Measurements from ENCODE around the gene CDYL.
A peak's percentile ranks its signal among the peaks of the same experiment; 100 is the strongest.
"Not testable (repeated sequence)": the region's sequence is repeated elsewhere in the genome, so short reads cannot be mapped to it uniquely, and the experiment has no call there.

Gene CDYL

DNA sequence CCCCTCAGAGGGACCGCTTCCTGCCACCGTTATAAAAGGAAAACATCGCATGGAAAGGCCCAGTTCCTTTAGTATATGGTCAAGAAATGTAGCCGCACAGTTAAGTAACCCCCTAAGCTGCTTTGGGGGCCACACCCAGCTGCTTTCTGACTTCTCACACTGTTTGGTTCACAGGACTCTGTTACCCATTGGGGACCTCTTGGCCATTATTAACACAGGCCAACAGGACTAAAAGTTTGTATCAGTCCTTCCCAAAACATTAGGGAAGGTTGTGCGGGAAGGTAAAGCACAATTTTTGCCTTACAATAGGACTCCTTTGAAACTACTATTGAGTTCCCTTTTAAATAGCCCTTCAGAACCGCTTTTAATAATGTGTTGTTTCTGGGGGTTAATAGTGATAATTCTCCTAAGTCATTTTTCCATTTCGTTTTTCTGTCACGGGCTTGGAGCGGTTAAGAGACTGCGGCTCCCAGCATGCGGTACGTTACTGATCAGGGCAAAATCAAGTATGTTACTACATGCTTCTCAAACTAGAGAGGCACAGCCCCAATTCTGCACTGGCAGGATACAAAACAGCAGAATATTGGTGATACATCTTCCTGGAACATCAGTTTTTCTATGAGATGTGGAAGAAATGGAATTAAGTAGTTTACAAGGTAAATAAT, 228.3 kb downstream of the CDYL start:
- TF ChIP-seq, protein P1, sequence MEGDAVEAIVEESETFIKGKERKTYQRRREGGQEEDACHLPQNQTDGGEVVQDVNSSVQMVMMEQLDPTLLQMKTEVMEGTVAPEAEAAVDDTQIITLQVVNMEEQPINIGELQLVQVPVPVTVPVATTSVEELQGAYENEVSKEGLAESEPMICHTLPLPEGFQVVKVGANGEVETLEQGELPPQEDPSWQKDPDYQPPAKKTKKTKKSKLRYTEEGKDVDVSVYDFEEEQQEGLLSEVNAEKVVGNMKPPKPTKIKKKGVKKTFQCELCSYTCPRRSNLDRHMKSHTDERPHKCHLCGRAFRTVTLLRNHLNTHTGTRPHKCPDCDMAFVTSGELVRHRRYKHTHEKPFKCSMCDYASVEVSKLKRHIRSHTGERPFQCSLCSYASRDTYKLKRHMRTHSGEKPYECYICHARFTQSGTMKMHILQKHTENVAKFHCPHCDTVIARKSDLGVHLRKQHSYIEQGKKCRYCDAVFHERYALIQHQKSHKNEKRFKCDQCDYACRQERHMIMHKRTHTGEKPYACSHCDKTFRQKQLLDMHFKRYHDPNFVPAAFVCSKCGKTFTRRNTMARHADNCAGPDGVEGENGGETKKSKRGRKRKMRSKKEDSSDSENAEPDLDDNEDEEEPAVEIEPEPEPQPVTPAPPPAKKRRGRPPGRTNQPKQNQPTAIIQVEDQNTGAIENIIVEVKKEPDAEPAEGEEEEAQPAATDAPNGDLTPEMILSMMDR (IDR thresholded peaks at IDR 0.05; ENCODE audit: borderline replicate concordance, insufficient read depth, low read depth, low read length), result no peak
- peak overlapping the region; percentile 56 for H3K4me3 ChIP-seq (ENCODE audit: low read depth, low read length)

DNA sequence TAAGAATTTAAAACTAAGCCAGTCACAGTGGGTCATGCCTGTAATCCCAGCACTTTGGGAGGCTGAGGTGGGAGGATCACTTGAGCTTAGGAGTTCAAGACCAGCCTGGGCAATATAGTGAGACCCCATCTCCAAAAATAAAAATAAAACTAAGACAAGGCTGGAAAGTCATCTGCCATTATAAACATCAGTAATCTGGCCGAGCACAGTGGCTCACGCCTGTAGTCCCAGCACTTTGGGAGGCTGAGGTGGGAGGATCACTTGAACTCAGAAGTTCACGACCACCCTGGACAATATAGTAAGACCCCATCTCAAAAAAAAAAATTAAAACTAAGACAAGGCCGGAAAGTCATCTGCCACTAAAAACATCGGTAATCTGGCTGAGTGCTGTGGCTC, 228.8 kb downstream of the CDYL start:
- not testable (repeated sequence) for H3K4me3 ChIP-seq (ENCODE audit: low read depth, low read length)
